Large intestine (tissue), 3 donors: Measurements from ENCODE around the gene OPN3. TPM values are rescaled to one million over a fixed set of nuclear protein-coding genes. Genes with fewer than 3 reads are reported as not detected.

Experiments
- DNase-seq, 2 donors: peaks; one replicate each; pipeline versions ENCODE4 v3.0.0 to v3.0.0-alpha.2; 2013
- H3K27ac ChIP-seq: one replicate; pipeline ENCODE4 v1.5.1; 2013; ENCODE audit warnings: low read length
- H3K27me3 ChIP-seq: 2 replicates; pipeline ENCODE4 v1.6.1; 2013; ENCODE audit warnings: low read length; ENCODE audit not compliant: control insufficient read depth, insufficient read depth
- H3K36me3 ChIP-seq: 2 replicates; pipeline ENCODE4 v1.6.1; 2013; ENCODE audit warnings: low read length; ENCODE audit not compliant: control insufficient read depth, insufficient read depth
- H3K4me1 ChIP-seq: one replicate; pipeline ENCODE4 v1.6.1; 2013; ENCODE audit warnings: low read length; ENCODE audit not compliant: control insufficient read depth, insufficient read depth
- H3K4me3 ChIP-seq: one replicate; pipeline ENCODE4 v1.5.1; 2013; ENCODE audit warnings: low read length
- H3K9me3 ChIP-seq: one replicate; pipeline ENCODE4 v1.6.1; 2013; ENCODE audit warnings: mild to moderate bottlenecking, low read depth, low read length, moderate library complexity; ENCODE audit not compliant: control insufficient read depth
- WGBS: methylation state at CpG from one replicate; pipeline ENCODE4 v1.1.5; 2013; ENCODE audit warnings: low lambda C conversion rate; ENCODE audit not compliant: insufficient coverage; 5-methylcytosine and 5-hydroxymethylcytosine counted together
- polyA plus RNA-seq: library from polyadenylated mRNA; unstranded; fragments of 120-200 nt; gene quantifications from one replicate; pipeline ENCODE4 v1.2.1, GENCODE V29; 2013

OPN3 gene
- polyA plus RNA-seq, 1 donor = 15.2 TPM

DNA sequence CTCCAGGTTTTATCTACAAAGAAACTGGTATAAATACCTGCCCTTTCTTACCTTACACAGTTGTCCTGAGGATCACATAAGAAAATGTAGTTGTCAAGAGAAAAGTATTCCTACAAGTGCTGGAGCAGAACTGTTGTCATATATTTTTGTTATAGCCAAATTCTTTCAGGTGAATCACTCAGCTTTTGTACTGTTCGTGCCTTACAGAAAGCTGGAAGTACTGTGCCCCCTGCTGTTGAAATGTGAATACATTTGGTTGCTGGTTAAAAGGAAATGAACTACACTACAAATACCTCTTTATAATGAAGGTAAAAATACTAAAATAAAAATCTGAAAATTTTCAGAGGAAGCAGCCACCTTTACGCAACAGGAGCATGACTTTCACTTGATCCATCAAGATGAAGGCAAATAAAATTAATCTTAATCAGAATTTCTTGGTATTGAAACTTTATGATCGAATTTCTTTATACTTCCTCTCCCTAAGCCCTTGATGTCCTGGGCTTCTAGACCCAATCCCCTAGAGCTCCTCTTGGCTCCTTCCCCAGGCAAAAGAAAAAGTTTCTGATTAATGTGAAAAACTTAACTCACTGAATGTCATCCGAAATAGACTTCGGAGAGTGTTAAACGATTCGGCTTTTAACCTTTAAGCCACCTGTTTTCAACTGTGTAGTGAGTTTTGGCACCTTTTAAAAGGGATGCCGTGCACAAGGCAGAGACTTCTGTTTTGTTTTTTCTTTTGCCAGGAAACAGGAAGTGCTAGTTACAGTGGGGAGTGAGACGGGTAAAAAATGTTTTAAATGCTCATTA lies 12.5 kb downstream of the OPN3 start:
- no peaks in the 10 kb centered on the region for H3K4me1 ChIP-seq
- no peaks in the 10 kb centered on the region for H3K36me3 ChIP-seq
- no peak for DNase-seq
- no peaks in the 10 kb centered on the region for H3K9me3 ChIP-seq
- no peak overlapping the region for H3K27ac ChIP-seq
- WGBS = 65% methylated on average over 2 of the region's 9 CpGs
- no peak overlapping the region for H3K4me3 ChIP-seq
- H3K27me3 ChIP-seq = no peaks in the 10 kb centered on the region

DNA sequence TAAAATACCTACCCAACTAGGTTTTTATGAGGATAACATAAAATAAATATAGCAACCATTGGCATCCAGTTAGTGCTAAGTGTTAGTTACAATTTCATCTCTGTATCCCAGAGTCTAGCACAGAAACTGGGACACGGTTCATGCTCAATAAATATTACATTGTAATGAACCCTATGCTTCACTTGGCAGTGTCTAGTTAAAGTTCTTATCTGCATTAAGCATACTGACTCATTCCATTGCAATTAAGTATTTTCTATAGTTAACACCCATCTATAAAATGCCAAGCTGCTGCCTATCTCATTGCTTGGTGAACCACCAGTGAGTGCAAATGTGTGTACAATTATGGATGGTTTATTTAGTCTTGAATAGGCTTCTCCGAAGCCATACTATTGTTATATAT lies 15.2 kb downstream of the OPN3 start:
- Histone ChIP-seq H3K4me3 (no peak overlapping the region), H3K36me3 (no peaks in the 10 kb centered on the region), H3K4me1 (no peaks in the 10 kb centered on the region), H3K27ac (no peak overlapping the region), H3K9me3 (no peaks in the 10 kb centered on the region), H3K27me3 (no peaks in the 10 kb centered on the region)
- WGBS = no CpG with 5 or more reads among the region's 2 CpGs
- no peak for DNase-seq

DNA sequence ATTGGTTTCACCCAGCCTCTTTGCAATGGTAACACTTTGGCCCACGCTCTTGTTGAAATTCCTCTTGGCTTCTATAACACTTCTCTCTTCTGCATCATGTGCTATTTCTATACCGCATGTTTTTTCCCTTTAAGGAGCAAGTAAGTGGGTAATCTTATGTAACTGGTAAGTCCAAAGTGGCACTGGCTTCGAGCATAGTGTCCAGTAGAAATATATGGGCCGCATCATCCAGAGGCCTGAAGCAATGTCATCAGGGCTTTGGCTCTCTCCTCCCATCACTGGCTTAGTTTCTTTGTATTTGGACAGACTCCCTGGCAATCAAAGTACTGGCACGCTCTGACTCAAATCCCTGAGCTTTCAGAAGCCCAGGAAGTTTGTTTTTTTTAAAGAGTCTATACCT lies 17.5 kb downstream of the OPN3 start:
- Histone ChIP-seq H3K4me1 (no peaks in the 10 kb centered on the region), H3K27me3 (no peaks in the 10 kb centered on the region), H3K4me3 (no peak overlapping the region), H3K36me3 (no peaks in the 10 kb centered on the region), H3K27ac (no peak overlapping the region), H3K9me3 (no peaks in the 10 kb centered on the region)
- DNase-seq = no peak
- 100% methylated on average over 1 of the region's 5 CpGs for WGBS

DNA sequence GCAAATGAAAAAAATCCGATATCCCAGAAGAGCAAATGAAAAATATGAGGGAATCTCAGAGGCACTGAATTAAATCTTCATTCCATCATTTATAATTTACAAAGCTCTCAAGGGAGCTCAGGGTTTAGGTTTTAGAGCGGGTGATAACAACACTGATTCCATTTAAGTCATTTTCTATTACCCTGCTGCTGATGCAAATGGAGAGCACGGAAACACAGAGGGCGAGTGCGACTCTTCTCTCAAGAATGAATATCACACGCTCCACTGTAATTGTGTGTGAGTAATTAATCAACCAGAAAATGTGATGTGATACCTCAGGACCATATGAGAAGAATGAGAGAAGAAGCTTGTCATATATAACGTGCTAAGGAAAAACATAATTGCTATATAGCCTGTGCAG lies 22.7 kb downstream of the OPN3 start:
- Histone ChIP-seq H3K36me3 (no peaks in the 10 kb centered on the region), H3K27ac (no peak overlapping the region), H3K4me3 (no peak overlapping the region), H3K9me3 (no peaks in the 10 kb centered on the region), H3K4me1 (peaks cover 3% of the 10 kb centered on the region), H3K27me3 (no peaks in the 10 kb centered on the region)
- 100% methylated on average over 1 of the region's 7 CpGs for WGBS
- DNase-seq = no peak

DNA sequence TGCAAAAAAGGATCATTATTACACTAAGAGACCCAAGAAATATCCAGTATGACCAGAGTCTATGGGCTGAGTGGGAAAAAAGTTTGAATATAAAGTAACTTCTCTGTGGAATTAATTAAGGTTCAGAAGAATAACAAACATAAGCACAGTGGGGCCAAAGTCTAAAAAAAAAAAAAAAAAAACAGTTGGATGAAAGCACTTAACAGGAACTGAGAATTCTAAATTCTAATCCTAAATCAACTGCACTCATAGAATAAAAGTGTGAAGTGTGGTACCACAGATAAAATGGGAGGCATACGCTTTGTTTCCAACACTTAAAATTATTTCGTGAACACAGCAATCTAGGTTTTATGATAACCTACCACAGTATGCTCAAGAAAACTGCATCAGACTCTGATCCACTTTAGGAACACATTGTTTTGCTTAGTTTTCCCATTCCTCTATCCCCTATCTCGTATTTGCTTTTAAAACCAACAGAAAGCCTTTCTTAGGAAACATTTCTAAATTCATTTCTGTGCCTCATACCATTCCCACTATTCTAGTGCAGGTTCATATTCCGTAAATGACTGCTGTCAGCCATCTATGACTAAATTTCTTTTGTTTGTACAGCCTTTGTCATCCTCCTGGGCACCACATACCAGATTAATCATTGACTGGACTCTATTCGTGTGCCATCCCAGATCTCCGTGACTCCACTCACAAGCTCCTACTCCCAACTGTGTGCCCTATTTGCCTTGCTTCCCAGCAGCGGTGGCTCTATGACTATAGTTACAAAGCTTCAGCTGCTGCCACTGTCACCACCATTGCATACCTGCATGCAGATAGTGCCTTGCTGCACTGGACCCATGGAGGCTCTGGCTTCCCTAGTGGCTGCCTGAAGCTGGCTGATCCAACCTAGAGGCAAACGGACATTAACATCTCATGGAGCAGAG lies 24.9 kb downstream of the OPN3 start:
- Histone ChIP-seq H3K27me3 (no peaks in the 10 kb centered on the region), H3K27ac (no peak overlapping the region), H3K4me3 (no peak overlapping the region), H3K4me1 (peaks cover 3% of the 10 kb centered on the region), H3K9me3 (no peaks in the 10 kb centered on the region), H3K36me3 (no peaks in the 10 kb centered on the region)
- peak in 1 of 2 donors; percentile 35 for DNase-seq
- WGBS = 56% methylated on average over 4 of the region's 8 CpGs

DNA sequence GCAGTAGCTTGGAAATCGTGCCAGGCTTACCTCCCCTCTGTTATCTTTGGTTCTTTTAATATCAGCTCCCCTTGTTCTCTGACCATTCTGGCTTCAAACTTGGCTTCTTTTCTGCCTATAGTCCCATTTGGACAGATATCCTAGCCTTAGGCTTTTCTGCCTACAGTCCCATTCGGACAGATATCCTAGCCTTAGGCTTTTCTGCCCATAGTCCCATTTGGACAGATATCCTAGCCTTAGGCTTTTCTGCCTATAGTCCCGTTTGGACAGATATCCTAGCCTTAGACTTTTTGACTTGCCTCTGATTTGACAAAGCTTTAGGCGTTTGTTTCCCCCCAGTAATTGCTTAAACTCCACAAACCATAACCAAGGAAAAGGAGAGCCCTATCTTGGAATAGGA lies 25.6 kb downstream of the OPN3 start:
- Histone ChIP-seq H3K4me3 (no peak overlapping the region), H3K9me3 (no peaks in the 10 kb centered on the region), H3K27ac (no peak overlapping the region), H3K4me1 (peaks cover 3% of the 10 kb centered on the region), H3K27me3 (no peaks in the 10 kb centered on the region), H3K36me3 (no peaks in the 10 kb centered on the region)
- DNase-seq = no peak
- WGBS = 100% methylated on average over 1 of the region's 4 CpGs

DNA sequence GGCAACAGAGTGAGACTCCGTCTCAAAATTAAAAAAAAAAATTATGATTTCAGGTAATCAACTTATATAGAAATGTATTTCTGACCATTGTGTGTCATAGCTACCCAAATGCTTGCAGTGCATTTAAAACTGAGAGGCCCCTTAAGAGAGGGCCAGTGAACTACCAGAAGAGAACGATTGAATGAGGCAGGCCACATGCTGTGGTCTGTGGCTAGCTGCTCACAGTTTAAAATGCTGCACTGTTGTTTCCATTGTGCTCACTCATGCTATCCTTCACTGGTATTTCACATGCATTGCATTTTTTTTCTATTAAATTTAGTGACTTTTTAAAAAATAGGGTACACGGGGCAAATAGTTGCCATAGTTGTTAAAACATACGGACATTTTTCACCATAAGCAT lies 26.0 kb downstream of the OPN3 start:
- DNase-seq = no peak
- H3K27me3 ChIP-seq = no peaks in the 10 kb centered on the region
- H3K27ac ChIP-seq = no peak overlapping the region
- H3K36me3 ChIP-seq = no peaks in the 10 kb centered on the region
- no peaks in the 10 kb centered on the region for H3K9me3 ChIP-seq
- H3K4me3 ChIP-seq = no peak overlapping the region
- peaks cover 3% of the 10 kb centered on the region for H3K4me1 ChIP-seq
- WGBS = 92% methylated on average over 2 of the region's 4 CpGs

DNA sequence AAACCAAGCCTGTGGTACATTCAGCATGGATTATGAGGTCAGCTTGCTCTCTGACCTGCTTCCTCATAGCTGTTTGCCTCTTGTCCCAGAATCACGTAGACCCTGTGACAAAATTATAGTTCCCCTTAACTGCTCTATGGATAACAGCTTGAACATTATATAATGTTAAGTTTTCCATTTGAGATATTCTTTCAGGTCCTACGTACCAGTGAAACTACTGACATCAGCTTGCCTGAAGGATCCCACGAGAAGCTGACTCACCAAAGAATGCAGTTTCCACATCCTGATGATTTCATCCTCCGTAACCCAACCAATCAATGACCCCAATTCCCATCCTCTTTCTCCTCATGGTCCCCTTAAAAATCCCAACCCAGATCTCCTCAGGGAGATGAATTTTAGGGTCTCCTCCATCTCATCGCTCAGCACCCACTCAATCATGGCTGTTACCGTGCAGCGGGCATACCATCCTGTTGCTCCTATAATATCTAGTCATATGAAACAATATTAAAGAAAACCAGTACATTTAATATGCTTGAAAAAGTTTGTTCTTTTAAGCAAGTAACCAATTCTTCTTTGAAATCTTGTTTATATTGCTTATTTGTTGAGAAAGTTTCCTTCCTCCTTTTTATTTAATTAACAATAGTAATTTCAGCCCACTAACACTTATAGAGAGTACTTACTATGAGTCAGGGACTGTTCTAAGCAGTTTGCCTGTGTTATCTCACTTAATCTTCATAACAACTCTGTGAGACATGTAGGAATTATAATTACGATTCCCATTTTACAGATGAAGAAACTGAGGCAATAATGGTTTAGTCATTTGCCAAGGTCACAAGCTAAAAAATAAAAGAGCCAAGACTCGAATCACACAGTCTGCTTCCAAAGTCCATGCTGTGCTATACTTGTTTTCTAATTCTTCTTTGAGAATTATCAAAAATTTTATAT lies 27.4 kb downstream of the OPN3 start:
- WGBS = 100% methylated on average over 1 of the region's 9 CpGs
- no peak overlapping the region for H3K27ac ChIP-seq

DNA sequence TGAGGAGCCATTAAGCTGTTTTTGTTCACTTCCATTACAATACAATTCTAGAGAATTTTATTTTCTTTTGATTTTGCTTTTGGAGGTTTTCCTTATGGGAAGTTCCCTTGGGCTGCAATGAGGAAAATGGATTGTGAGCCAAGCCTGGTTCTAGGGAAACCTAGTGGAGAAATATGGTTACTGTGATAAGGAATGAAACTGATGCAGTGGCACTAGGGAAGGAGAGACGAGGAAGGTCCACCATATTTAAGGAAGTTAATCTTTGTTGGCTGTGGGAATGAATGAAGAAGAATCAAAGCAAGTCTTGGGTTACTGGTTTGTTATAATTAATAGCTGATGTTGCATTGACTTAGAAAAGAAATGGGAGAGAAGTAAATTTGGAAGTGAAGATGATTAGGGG lies 28.4 kb downstream of the OPN3 start:
- Histone ChIP-seq H3K4me1 (peaks cover 3% of the 10 kb centered on the region), H3K27me3 (no peaks in the 10 kb centered on the region), H3K27ac (no peak overlapping the region), H3K36me3 (no peaks in the 10 kb centered on the region), H3K9me3 (no peaks in the 10 kb centered on the region), H3K4me3 (no peak overlapping the region)
- no peak for DNase-seq
- WGBS = 100% methylated on average over 1 of the region's 1 CpG

More for the DNA sequence above, 27.4 kb downstream of the OPN3 start:
- no peaks in the 10 kb centered on the region for H3K36me3 ChIP-seq
- H3K9me3 ChIP-seq = no peaks in the 10 kb centered on the region
- H3K27me3 ChIP-seq = no peaks in the 10 kb centered on the region
- DNase-seq = no peak
- H3K4me1 ChIP-seq = peaks cover 3% of the 10 kb centered on the region
- no peak overlapping the region for H3K4me3 ChIP-seq

DNA sequence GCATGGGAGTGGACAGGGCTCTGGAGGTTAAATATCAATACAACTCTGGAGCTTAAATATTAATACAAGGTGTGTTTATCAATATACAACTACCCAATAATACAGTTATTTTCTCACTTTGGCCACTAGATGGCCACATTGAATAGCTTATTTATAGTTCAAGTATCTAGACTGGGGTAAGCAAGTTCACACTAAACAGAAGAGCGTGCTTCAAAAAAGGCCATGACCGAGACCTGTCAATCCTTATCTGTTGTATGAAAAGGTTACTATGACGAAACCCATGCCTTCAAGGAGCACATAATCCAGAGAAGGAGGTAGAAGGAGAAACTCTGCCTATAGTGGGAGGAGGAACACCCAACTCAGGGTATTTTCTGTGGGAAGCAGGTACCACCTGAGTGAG lies 29.1 kb downstream of the OPN3 start:
- no peaks in the 10 kb centered on the region for H3K27me3 ChIP-seq
- 7% methylated on average over 2 of the region's 3 CpGs for WGBS
- H3K36me3 ChIP-seq = no peaks in the 10 kb centered on the region
- no peak overlapping the region for H3K27ac ChIP-seq
- H3K4me3 ChIP-seq = no peak overlapping the region
- no peaks in the 10 kb centered on the region for H3K9me3 ChIP-seq
- DNase-seq = peak; percentile 47 to 62
- H3K4me1 ChIP-seq = peaks cover 3% of the 10 kb centered on the region
